Muscle of back (tissue), 11 donors: Measurements from ENCODE around the gene PCDHB13. TPM values are rescaled to one million over a fixed set of nuclear protein-coding genes. Genes with fewer than 3 reads are reported as not detected.
A peak's percentile ranks its signal among the peaks of the same experiment; 100 is the strongest.
"Not testable (repeated sequence)": the region's sequence is repeated elsewhere in the genome, so short reads cannot be mapped to it uniquely, and the experiment has no call there.

Experiments used
- DNase-seq, 3 donors: peaks; one replicate each; pipeline versions ENCODE4 v3.0.0 to v3.0.0-alpha.2; 2013
- polyA plus RNA-seq, 10 donors: library from polyadenylated mRNA; unstranded; fragments of 120-200 nt; gene quantifications; one replicate each; pipeline ENCODE4 v1.2.1, GENCODE V29; 2013; ENCODE audit not compliant: insufficient read length in 10 of 10

Gene PCDHB13
- polyA plus RNA-seq, 10 donors: 2.3 to 3.6 (median 2.6) TPM

- peak in 1 of 3 donors; percentile 7 for DNase-seq
Measured at GRCh38 chr5:141199359-141200235, 14.1 kb upstream of the PCDHB13 start, which contains the start of gene PCDHB11. PCDHB11 (plus strand) TSS chr5:141199627; CDS start chr5:141199775, 148 bp downstream.

DNA sequence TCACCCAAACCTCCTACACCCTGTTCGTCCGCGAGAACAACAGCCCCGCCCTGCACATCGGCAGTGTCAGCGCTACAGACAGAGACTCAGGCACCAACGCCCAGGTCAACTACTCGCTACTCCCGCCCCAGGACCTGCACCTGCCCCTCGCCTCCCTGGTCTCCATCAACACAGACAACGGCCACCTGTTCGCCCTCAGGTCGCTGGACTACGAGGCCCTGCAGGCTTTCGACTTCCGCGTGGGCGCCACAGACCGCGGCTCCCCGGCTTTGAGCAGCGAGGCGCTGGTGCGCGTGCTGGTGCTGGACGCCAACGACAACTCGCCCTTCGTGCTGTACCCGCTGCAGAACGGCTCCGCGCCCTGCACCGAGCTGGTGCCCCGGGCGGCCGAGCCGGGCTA lies 12.6 kb upstream of the PCDHB13 start:
- not testable (repeated sequence) for DNase-seq

DNA sequence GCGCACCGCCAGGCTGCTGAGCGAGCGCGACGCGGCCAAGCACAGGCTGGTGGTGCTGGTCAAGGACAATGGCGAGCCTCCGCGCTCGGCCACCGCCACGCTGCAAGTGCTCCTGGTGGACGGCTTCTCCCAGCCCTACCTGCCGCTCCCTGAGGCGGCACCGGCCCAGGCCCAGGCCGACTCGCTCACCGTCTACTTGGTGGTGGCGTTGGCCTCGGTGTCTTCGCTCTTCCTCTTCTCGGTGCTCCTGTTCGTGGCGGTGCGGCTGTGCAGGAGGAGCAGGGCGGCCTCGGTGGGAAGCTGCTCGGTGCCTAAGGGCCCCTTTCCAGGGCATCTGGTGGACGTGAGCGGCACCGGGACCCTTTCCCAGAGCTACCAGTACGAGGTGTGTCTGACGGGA lies 12.1 kb upstream of the PCDHB13 start:
- DNase-seq: not testable (repeated sequence)

DNA sequence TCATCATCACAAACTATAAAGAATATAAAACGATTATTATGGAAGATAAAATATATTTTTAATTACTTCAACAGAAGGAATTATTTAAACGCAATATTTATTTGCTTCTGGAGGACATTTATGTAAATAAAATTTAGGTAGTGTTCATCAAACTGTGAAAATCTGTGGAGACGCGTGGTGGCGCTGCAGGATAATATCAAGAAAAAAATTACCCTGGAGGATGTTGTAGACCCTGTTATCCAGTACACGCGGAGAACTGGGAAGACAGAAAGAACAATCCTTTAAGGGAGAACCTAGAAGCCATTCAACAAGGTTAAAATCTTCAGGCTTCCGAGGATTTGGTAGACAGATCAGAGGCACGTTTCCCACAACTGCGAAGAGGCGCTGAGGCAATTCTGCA lies 5.2 kb upstream of the PCDHB13 start, which contains the start of gene PCDHB12:
Gene PCDHB12 (plus strand): TSS at position 242 of the 400 bp plus-strand sequence. CDS start 189 bp downstream, outside the sequence.
- peak in 1 of 3 donors; percentile 15 for DNase-seq

DNA sequence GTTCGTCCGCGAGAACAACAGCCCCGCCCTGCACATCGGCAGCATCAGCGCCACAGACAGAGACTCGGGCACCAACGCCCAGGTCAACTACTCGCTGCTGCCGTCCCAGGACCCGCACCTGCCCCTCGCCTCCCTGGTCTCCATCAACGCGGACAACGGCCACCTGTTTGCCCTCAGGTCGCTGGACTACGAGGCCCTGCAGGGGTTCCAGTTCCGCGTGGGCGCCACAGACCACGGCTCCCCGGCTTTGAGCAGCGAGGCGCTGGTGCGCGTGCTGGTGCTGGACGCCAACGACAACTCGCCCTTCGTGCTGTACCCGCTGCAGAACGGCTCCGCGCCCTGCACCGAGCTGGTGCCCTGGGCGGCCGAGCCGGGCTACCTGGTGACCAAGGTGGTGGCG lies 3.4 kb upstream of the PCDHB13 start:
- DNase-seq: not testable (repeated sequence)

GRCh38 chr5:141210849-141211248 lies 2.9 kb upstream of the PCDHB13 start:
- not testable (repeated sequence) for DNase-seq

DNA sequence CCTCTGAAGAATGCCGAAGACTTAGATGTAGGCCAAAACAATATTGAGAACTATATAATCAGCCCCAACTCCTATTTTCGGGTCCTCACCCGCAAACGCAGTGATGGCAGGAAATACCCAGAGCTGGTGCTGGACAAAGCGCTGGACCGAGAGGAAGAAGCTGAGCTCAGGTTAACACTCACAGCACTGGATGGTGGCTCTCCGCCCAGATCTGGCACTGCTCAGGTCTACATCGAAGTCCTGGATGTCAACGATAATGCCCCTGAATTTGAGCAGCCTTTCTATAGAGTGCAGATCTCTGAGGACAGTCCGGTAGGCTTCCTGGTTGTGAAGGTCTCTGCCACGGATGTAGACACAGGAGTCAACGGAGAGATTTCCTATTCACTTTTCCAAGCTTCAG lies 864 bp downstream of the PCDHB13 start:
- DNase-seq: not testable (repeated sequence)

DNA sequence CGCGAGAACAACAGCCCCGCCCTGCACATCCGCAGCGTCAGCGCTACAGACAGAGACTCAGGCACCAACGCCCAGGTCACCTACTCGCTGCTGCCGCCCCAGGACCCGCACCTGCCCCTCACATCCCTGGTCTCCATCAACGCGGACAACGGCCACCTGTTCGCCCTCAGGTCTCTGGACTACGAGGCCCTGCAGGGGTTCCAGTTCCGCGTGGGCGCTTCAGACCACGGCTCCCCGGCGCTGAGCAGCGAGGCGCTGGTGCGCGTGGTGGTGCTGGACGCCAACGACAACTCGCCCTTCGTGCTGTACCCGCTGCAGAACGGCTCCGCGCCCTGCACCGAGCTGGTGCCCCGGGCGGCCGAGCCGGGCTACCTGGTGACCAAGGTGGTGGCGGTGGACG lies 1.8 kb downstream of the PCDHB13 start:
- DNase-seq: not testable (repeated sequence)

GRCh38 chr5:141216035-141216434 lies 2.3 kb downstream of the PCDHB13 start:
- DNase-seq: not testable (repeated sequence)

- peak in 2 of 3 donors; percentile 4 to 34 for DNase-seq
Measured at GRCh38 chr5:141223112-141223783, 9.5 kb downstream of the PCDHB13 start, which contains the start of gene PCDHB14. PCDHB14 (plus strand) TSS chr5:141223343; CDS start chr5:141223506, 163 bp downstream.

- DNase-seq: not testable (repeated sequence)
Measured at GRCh38 chr5:141224844-141225243, 11.1 kb downstream of the PCDHB13 start.

GRCh38 chr5:141225421-141225820 lies 11.7 kb downstream of the PCDHB13 start:
- not testable (repeated sequence) for DNase-seq

- peak; percentile 7 to 30 (median 28) for DNase-seq
Measured at GRCh38 chr5:141234109-141234667, 20.5 kb downstream of the PCDHB13 start.

GRCh38 chr5:141235922-141236321 lies 22.2 kb downstream of the PCDHB13 start:
- not testable (repeated sequence) for DNase-seq

DNA sequence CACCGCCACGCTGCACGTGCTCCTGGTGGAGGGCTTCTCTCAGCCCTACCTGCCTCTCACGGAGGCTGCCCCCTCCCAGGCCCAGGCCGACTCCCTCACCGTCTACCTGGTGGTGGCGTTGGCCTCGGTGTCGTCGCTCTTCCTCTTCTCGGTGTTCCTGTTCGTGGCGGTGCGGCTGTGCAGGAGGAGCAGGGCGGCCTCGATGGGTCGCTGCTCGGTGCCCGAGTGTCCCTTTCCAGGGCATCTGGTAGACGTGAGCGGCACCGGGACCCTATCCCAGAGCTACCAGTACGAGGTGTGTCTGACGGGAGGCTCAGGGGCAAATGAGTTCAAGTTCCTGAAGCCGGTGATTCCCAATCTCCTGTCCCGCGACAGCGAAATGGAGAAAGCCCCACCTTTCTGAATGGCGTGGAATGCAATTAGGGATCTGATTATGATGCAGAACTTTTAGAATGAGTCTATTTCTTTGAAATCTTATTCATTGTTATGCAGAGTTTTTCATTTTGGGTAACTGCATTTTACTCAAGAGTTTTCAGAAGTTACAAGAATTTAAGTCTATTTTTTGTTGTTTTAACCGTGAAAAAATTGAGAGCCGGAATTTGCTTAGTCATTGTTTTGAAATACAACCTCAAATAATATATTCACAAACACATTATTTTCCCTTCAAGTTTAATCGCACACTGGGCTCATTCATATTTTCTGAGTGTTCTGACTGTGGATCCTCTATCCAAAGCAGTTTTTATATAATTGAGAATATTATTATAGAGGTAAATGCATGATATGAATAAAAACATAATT lies 23.0 kb downstream of the PCDHB13 start:
- DNase-seq: no peak

GRCh38 chr5:141241496-141241895 lies 27.8 kb downstream of the PCDHB13 start:
- DNase-seq: no peak

GRCh38 chr5:141245250-141245717 lies 31.6 kb downstream of the PCDHB13 start, which contains the start of gene PCDHB15:
PCDHB15 (plus strand) TSS chr5:141245395; CDS start chr5:141245579, 184 bp downstream.
- peak; percentile 2 to 40 (median 14) for DNase-seq

DNA sequence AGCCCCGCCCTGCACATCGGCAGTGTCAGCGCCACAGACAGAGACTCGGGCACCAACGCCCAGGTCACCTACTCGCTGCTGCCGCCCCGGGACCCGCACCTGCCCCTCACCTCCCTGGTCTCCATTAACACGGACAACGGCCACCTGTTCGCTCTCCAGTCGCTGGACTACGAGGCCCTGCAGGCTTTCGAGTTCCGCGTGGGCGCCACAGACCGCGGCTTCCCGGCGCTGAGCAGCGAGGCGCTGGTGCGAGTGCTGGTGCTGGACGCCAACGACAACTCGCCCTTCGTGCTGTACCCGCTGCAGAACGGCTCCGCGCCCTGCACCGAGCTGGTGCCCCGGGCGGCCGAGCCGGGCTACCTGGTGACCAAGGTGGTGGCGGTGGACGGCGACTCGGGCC lies 33.3 kb downstream of the PCDHB13 start:
- DNase-seq: not testable (repeated sequence)

DNA sequence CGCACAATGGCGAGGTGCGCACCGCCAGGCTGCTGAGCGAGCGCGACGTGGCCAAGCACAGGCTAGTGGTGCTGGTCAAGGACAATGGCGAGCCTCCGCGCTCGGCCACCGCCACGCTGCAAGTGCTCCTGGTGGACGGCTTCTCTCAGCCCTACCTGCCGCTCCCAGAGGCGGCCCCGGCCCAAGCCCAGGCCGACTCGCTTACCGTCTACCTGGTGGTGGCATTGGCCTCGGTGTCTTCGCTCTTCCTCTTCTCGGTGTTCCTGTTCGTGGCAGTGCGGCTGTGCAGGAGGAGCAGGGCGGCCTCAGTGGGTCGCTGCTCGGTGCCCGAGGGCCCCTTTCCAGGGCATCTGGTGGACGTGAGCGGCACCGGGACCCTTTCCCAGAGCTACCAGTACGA lies 33.7 kb downstream of the PCDHB13 start:
- DNase-seq: not testable (repeated sequence)

GRCh38 chr5:141250576-141250975 lies 36.9 kb downstream of the PCDHB13 start:
- DNase-seq: no peak

GRCh38 chr5:141258464-141258863 lies 44.7 kb downstream of the PCDHB13 start:
- DNase-seq: no peak
